Panc1 (cell line): Measurements from ENCODE around the gene BDH1.

Experiments
- POLR2AphosphoS5 ChIP-seq: IDR thresholded peaks from 2 replicates; pipeline ENCODE4 v1.6.1; 2012; ENCODE audit warnings: mild to moderate bottlenecking, low read depth, low read length, moderate library complexity
- REST ChIP-seq, 2 experiments: IDR thresholded peaks; 2 replicates each; pipeline ENCODE4 v1.6.1; 2011 to 2012; ENCODE audit warnings: low read depth in 2 of 2, control low read depth in 1 of 2, low read length in 1 of 2, mild to moderate bottlenecking in 1 of 2, moderate library complexity in 1 of 2; ENCODE audit not compliant: insufficient read depth in 1 of 2
- TCF7L2 ChIP-seq: IDR thresholded peaks from 2 replicates; pipeline ENCODE4 v1.6.1; 2011; ENCODE audit warnings: mild to moderate bottlenecking, low read depth, low read length, inconsistent platforms
- TF ChIP-seq, protein P1 (sequence below): fragments of 450-650 bp; IDR thresholded peaks from 2 replicates; pipeline ENCODE4 v1.5.1; 2017; ENCODE audit warnings: mild to moderate bottlenecking

- TF ChIP-seq, protein P1, sequence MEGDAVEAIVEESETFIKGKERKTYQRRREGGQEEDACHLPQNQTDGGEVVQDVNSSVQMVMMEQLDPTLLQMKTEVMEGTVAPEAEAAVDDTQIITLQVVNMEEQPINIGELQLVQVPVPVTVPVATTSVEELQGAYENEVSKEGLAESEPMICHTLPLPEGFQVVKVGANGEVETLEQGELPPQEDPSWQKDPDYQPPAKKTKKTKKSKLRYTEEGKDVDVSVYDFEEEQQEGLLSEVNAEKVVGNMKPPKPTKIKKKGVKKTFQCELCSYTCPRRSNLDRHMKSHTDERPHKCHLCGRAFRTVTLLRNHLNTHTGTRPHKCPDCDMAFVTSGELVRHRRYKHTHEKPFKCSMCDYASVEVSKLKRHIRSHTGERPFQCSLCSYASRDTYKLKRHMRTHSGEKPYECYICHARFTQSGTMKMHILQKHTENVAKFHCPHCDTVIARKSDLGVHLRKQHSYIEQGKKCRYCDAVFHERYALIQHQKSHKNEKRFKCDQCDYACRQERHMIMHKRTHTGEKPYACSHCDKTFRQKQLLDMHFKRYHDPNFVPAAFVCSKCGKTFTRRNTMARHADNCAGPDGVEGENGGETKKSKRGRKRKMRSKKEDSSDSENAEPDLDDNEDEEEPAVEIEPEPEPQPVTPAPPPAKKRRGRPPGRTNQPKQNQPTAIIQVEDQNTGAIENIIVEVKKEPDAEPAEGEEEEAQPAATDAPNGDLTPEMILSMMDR, result no peak
- TF ChIP-seq POLR2AphosphoS5 (no peak), TCF7L2 (no peak), REST (IDR thresholded peaks at IDR 0.05; ENCODE audit: insufficient read depth in 1 of 2, low read depth in 2 of 2, low read length in 1 of 2) (no peak)
Observed at GRCh38 chr3:197532388-197532787, 23.4 kb downstream of the BDH1 start.
